Choroid plexus epithelial cell (primary cell): ENCODE measurements around the gene NRXN3.
A peak's percentile ranks its signal among the peaks of the same experiment; 100 is the strongest.

Experiments
- DNase-seq: peaks from one replicate; pipeline ENCODE4 v3.0.0-alpha.2; 2010; ENCODE audit warnings: low read depth
- H3K4me3 ChIP-seq: 2 replicates; pipeline ENCODE4 v1.5.1; 2011; ENCODE audit warnings: low read depth, mild to moderate bottlenecking, control low read depth, low read length, moderate library complexity
- CTCF ChIP-seq: conservative IDR thresholded peaks from 2 replicates; pipeline ENCODE4 v1.5.1; 2011; ENCODE audit warnings: low read depth, mild to moderate bottlenecking, control low read depth, inconsistent platforms, low read length, moderate library complexity

Gene NRXN3

GRCh38 chr14:79552778-79553177, 1382.6 kb downstream of the NRXN3 start:
- DNase-seq: no peak
- no peak for TF ChIP-seq CTCF
- no peak overlapping the region for H3K4me3 ChIP-seq

DNA sequence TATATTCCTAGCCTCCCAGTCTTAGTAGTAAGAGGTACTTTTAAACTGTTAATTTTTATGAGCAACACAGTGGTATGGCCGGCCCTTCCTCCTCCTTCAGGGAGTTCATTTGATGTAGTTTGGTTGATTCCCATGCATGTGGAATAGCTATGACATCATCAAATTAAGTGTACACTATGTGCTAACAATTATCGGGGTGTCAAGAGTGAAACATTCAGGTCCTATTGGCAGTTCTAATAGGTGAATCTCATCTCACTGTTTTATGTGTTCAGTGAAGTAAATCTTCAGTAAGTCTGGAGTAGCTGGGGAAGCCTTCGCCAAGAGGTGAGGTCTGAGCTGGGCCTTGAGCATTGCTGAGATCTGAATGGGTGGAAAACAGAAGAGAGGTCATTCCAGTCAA, 1384.6 kb downstream of the NRXN3 start:
- no peak for TF ChIP-seq CTCF

DNA sequence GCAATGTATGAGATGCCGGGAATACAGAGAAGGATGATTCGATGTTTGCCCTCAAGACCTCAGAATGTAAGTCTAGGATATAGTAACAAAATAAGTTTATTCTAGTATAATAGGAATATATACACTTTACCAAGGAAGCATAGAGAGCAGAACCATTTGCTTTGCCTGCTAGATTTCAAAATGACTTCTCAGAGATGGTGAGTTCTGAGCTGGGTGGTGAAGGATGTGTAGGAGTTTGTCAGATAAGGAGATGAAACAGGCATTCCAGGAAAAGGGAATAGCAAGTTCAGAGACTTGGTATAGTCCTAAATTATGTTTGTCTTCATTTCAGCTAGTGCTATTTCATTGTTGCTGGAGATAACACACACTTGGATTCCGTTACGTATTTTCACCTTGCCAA, 1385.3 kb downstream of the NRXN3 start:
- no peak for TF ChIP-seq CTCF
- H3K4me3 ChIP-seq: no peak overlapping the region
- DNase-seq: no peak

More for the DNA sequence above, 1384.6 kb downstream of the NRXN3 start:
- H3K4me3 ChIP-seq: no peak overlapping the region
- DNase-seq: no peak

DNA sequence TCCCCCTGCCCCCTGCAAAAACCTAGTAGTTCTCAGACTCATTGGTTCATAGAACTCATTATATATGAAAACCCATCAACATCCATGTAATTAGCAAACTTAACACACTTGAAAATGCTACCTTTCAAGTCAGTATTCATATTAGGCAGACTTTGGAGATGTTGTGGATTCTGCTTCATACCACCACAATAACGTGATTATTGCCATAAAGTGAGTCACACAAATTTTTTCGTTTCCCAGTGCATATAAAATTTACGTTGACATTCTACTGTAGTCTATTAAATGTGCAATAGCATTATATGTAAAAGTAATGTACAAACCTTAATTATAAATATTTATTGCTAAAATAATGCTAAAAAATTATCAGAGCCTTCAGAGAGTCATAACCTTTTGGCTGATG, 1387.1 kb downstream of the NRXN3 start:
- no peak for DNase-seq
- TF ChIP-seq CTCF: no peak
- H3K4me3 ChIP-seq: no peak overlapping the region

GRCh38 chr14:79562185-79562584, 1392.0 kb downstream of the NRXN3 start:
- TF ChIP-seq CTCF: no peak
- no peak for DNase-seq
- no peak overlapping the region for H3K4me3 ChIP-seq

GRCh38 chr14:79564371-79564770, 1394.2 kb downstream of the NRXN3 start:
- TF ChIP-seq CTCF: no peak
- DNase-seq: peak; percentile 67

GRCh38 chr14:79567306-79567705, 1397.1 kb downstream of the NRXN3 start:
- no peak overlapping the region for H3K4me3 ChIP-seq
- DNase-seq: no peak
- TF ChIP-seq CTCF: no peak

More at GRCh38 chr14:79564371-79564770, 1394.2 kb downstream of the NRXN3 start:
- H3K4me3 ChIP-seq: no peak overlapping the region
